Naive B cell (primary cell): Measurements from ENCODE around the gene LANCL3. TPM values are rescaled to one million over a fixed set of nuclear protein-coding genes. Genes with fewer than 3 reads are reported as not detected.
"Not testable (repeated sequence)": the region's sequence is repeated elsewhere in the genome, so short reads cannot be mapped to it uniquely, and the experiment has no call there.

Source experiments
- ATAC-seq, 2 donors: fragments of 150-1000 bp; cut with Tn5 transposase; 2 replicates each; pipeline ENCODE4 v1.10.0; 2021; ENCODE audit warnings: low read depth in 2 of 2, mild to moderate bottlenecking in 2 of 2, moderate library complexity in 2 of 2
- DNase-seq: peaks from one replicate; pipeline ENCODE4 v3.0.0; 2022
- H3K27ac Mint-ChIP-seq, 6 donors: one replicate each; pipeline ENCODE4 v1.8.0; 2020 to 2022; ENCODE audit warnings: mild to moderate bottlenecking in 6 of 6, mixed read lengths in 6 of 6, moderate library complexity in 5 of 6, inconsistent platforms in 2 of 6
- H3K27me3 Mint-ChIP-seq, 3 donors: one replicate each; pipeline ENCODE4 v1.8.0; 2021 to 2022; ENCODE audit warnings: mixed read lengths in 3 of 3, mild to moderate bottlenecking in 1 of 3
- H3K36me3 Mint-ChIP-seq, 2 donors: one replicate each; pipeline ENCODE4 v1.8.0; 2020 to 2022; ENCODE audit warnings: mixed read lengths in 2 of 2, inconsistent platforms in 1 of 2, mild to moderate bottlenecking in 1 of 2
- H3K4me1 Mint-ChIP-seq, 3 donors: one replicate each; pipeline ENCODE4 v1.8.0; 2020 to 2022; ENCODE audit warnings: mixed read lengths in 3 of 3, inconsistent platforms in 1 of 3, mild to moderate bottlenecking in 1 of 3, moderate library complexity in 1 of 3
- H3K4me3 Mint-ChIP-seq, 8 donors: one replicate each; pipeline ENCODE4 v1.8.0; 2020 to 2022; ENCODE audit warnings: mild to moderate bottlenecking in 8 of 8, mixed read lengths in 8 of 8, moderate library complexity in 8 of 8, inconsistent platforms in 2 of 8
- H3K9me3 Mint-ChIP-seq, 7 donors: one replicate each; pipeline ENCODE4 v1.8.0; 2020 to 2022; ENCODE audit warnings: mixed read lengths in 7 of 7, mild to moderate bottlenecking in 5 of 7, inconsistent platforms in 2 of 7, moderate library complexity in 1 of 7
- polyA plus RNA-seq, 6 donors: library from polyadenylated mRNA; unstranded; fragments of 300-500 nt; fragmentation: Illumina TruSeq; gene quantifications; one replicate each; pipeline ENCODE4 v1.2.3, GENCODE V29; 2021; ENCODE audit warnings: low read depth in 6 of 6

LANCL3 gene
- polyA plus RNA-seq, 6 donors from 2014 or later = 0.03 to 0.19 TPM; not detected in 4

DNA sequence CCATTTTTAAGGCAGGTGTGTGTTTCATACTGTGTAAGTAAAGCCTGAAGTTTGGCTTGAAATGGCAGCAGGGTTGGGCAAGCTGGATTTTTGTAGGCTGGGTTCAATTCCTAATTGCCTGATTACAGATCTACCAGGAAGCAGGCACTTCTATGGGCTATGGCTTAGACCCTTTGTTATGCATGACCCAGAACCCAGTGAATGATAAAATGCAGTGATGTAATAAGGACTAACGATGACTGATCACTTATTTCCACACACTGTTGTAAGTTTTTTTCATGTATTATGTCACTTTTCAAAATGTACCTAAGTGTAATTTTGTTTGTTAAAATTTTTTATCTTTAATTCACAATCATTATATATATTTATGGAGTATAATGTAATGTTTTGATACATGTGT lies 8.6 kb downstream of the LANCL3 start:
- Mint-ChIP-seq H3K9me3 (peaks cover 0 to 13% (median 3%) of the 10 kb centered on the region in 7 donors), H3K27me3 (peaks cover 0 to 12% (median 5%) of the 10 kb centered on the region in 3 donors)

DNA sequence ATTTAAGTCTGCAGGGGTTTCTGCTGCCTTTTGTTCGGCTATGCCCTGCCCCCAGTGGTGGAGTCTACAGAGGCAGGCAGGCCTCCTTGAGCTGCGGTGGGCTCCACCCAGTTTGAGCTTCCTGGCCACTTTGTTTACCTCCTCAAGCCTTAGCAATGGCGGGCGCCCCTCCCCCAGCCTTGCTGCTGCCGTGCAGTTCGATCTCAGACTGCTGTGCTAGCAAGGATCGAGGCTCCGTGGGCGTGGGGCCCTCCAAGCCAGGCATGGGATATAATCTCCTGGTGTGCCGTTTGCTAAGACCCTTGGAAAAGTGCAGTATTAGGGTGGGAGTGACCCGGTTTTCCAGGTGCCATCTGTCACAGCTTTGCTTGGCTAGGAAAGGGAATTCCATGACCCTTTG lies 15.9 kb downstream of the LANCL3 start:
- H3K27ac Mint-ChIP-seq, H3K4me3 Mint-ChIP-seq, H3K4me1 Mint-ChIP-seq, ATAC-seq, DNase-seq, H3K36me3 Mint-ChIP-seq: not testable (repeated sequence)
- H3K27me3 Mint-ChIP-seq = peaks cover 0 to 22% (median 6%) of the 10 kb centered on the region in 3 donors
- H3K9me3 Mint-ChIP-seq = peaks cover 0 to 14% (median 3%) of the 10 kb centered on the region in 7 donors

More for the DNA sequence above, 8.6 kb downstream of the LANCL3 start:
- H3K36me3 Mint-ChIP-seq = no peaks in the 10 kb centered on the region
- ATAC-seq = no peak
- no peaks in the 10 kb centered on the region for H3K4me1 Mint-ChIP-seq
- DNase-seq = no peak
- H3K4me3 Mint-ChIP-seq = no peak overlapping the region
- no peak overlapping the region for H3K27ac Mint-ChIP-seq

DNA sequence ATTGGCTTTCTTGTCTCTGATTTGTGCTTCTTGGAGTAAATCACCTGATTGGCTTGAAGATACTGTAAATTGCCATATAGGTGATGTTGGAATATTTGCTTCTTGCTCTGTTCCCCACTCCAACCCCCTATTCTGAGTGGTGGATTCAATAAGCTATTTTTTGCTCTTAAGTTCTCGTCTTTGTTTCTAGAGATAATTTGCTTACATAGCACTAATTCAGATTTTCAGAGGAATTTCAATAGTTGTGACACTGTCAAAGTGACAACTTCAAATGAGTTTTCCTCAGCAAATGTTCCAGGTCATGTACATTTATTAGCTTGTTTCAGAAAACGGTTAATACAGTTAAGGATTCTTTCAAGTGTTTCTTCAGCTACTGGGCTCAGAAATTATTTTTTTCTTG lies 18.6 kb downstream of the LANCL3 start:
- ATAC-seq (no peak), DNase-seq (no peak)
- H3K9me3 Mint-ChIP-seq = peaks cover 0 to 4% (median 0%) of the 10 kb centered on the region in 7 donors
- H3K27ac Mint-ChIP-seq = no peak overlapping the region
- no peaks in the 10 kb centered on the region for H3K36me3 Mint-ChIP-seq
- H3K27me3 Mint-ChIP-seq = peaks cover 0 to 22% (median 6%) of the 10 kb centered on the region in 3 donors
- H3K4me1 Mint-ChIP-seq = no peaks in the 10 kb centered on the region
- H3K4me3 Mint-ChIP-seq = no peak overlapping the region

DNA sequence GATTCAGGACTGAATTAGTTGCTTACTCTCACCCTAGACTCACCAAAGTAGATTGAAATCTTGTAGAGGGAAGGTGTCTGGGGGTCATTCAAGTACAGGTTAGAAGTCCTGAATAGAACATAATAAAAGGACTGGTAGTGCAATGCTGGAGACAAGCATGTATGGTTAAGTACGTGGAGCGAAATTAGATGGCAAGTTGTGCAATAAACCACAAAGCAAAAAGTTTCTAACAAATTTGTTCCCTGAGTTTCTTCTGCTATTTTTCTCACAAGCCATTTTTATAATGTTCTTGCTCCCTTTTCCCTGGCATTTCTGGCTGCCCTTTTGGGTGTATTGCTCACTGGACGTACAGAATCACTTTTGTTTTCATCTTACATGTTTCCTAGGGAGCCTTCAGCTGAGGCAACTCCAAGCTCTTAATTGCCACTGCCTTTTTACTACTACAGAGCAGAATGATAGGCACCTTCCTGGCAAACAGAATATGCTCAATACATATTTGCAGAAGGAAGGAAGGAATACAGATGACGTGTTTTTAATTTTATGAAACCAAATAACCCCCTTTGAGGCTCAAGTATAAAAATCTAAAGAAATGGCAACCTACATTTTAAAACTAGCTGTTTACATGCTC lies 23.4 kb downstream of the LANCL3 start:
- ATAC-seq (no peak), DNase-seq (no peak)
- Mint-ChIP-seq H3K9me3 (peaks cover 0 to 2% (median 0%) of the 10 kb centered on the region in 7 donors), H3K27me3 (peaks cover 0 to 22% (median 0%) of the 10 kb centered on the region in 3 donors), H3K4me1 (no peaks in the 10 kb centered on the region), H3K36me3 (no peaks in the 10 kb centered on the region), H3K4me3 (no peak overlapping the region), H3K27ac (no peak overlapping the region)

DNA sequence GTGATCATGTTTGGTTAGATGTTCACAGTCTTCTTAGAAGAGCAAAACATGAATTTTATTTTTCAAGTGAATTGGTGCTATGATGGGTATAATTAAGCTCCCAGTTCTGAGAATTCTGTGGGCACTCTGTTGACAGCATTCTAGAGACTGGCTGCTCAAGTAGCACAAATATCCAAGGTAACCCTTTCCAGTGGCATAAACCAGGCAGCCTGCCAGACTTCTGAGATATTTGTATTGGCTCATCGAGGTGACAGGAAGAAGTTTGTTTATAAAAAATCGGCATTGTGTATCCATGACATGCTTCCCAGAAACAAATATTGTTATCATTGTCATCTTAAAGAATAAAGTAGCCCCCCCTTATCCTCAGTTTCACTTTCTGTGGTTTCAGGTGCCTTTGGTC lies 28.3 kb downstream of the LANCL3 start:
- Mint-ChIP-seq H3K27me3 (peaks cover 5 to 38% (median 9%) of the 10 kb centered on the region in 3 donors), H3K36me3 (no peaks in the 10 kb centered on the region), H3K9me3 (peaks cover 0 to 5% (median 0%) of the 10 kb centered on the region in 7 donors), H3K4me1 (no peaks in the 10 kb centered on the region), H3K27ac (no peak overlapping the region), H3K4me3 (no peak overlapping the region)
- DNase-seq (no peak), ATAC-seq (no peak)

DNA sequence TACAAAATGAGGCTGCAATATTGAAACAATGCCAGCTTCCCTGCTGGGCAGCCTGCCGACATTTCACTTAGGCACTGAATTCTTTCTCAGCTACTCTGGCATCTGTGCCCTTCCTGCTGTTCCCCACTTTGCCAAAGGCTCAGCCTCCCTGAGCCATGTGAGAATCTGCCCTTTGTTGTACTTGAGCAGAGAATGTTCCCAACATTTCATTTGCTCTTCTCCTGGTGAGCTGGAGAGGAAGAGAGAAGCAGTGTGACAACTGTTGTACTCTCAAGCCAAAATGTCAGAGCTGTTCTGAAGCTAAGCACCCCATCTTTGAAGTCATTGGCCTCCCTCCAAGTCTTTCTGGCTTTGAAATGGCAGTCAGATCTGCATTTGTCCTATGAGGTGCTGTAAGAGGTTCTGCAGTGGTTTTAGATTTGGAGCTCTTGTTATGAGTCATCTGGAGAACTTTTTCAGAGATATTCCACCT lies 32.5 kb downstream of the LANCL3 start:
- ATAC-seq (no peak), DNase-seq (no peak)
- H3K4me3 Mint-ChIP-seq = no peak overlapping the region
- H3K27me3 Mint-ChIP-seq = peaks cover 5 to 50% (median 13%) of the 10 kb centered on the region in 3 donors
- no peaks in the 10 kb centered on the region for H3K36me3 Mint-ChIP-seq
- no peak overlapping the region for H3K27ac Mint-ChIP-seq
- H3K4me1 Mint-ChIP-seq = no peaks in the 10 kb centered on the region
- peaks cover 0 to 3% (median 0%) of the 10 kb centered on the region in 7 donors for H3K9me3 Mint-ChIP-seq

DNA sequence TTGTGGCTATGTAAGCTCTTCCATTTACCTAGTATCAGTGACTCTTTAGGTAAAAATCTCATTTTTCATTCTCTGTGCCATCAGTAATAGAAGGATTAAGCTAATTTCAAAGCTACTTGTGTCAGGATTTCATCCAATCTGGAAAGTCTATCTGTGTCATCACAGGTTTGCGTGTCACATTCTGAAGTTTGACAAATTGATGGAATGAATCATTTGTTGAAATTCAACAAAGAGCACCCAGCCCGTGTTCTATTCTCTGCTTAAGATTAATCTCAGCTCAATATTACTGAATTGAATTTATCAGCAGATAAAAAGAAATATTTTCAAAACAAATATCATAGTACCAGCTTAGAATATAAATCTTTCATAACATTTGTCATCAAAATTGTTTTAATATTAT lies 35.8 kb downstream of the LANCL3 start:
- Mint-ChIP-seq H3K36me3 (no peaks in the 10 kb centered on the region), H3K27ac (no peak overlapping the region), H3K4me3 (no peak overlapping the region), H3K9me3 (peaks cover 0 to 4% (median 0%) of the 10 kb centered on the region in 7 donors), H3K4me1 (no peaks in the 10 kb centered on the region), H3K27me3 (peaks cover 5 to 37% (median 13%) of the 10 kb centered on the region in 3 donors)
- DNase-seq (no peak), ATAC-seq (no peak)

DNA sequence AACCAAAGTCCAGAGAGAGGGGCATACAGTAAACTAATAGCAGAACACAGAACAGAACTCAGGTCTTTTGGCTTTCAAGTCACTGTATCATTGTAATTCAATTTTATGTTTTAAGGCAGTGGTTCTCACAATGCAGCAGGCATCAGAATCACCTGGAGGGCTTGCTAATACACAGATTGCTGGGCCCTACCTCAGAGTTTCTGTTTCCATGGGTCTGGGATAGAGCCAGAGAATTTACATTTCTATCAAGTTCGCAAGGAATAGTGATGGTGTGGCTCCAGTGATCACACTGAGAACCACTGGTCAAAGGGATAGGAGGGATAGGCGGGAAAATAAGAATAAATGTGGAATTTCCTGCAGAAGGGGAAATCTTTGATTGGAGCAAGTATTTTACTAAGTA lies 36.7 kb downstream of the LANCL3 start:
- no peaks in the 10 kb centered on the region for H3K36me3 Mint-ChIP-seq
- peaks cover 0 to 4% (median 0%) of the 10 kb centered on the region in 7 donors for H3K9me3 Mint-ChIP-seq
- no peak for DNase-seq
- no peak overlapping the region for H3K27ac Mint-ChIP-seq
- H3K4me1 Mint-ChIP-seq = no peaks in the 10 kb centered on the region
- no peak overlapping the region for H3K4me3 Mint-ChIP-seq
- ATAC-seq = no peak
- H3K27me3 Mint-ChIP-seq = peaks cover 0 to 31% (median 13%) of the 10 kb centered on the region in 3 donors

DNA sequence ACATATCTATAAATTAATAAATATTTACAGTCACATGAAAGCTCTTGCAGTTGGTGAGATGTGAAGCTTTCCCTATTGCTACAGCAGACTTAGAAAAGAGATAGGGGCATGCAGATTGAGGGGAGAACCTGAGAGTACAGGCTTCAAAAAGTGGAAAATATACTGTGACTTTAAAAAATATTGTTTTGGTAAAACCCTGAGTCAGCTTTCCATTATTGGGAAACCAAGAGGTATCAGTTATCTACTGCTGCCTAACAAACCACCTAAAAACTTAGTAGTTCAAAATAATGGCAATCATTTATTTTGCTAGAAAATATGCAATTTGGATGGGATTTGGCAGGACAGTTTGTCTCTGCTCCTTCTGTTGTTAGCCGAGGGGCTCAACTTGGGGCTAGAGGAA lies 38.3 kb downstream of the LANCL3 start:
- no peak overlapping the region for H3K4me3 Mint-ChIP-seq
- H3K27ac Mint-ChIP-seq = no peak overlapping the region
- peaks cover 0 to 4% (median 0%) of the 10 kb centered on the region in 7 donors for H3K9me3 Mint-ChIP-seq
- H3K4me1 Mint-ChIP-seq = no peaks in the 10 kb centered on the region
- ATAC-seq = no peak
- peaks cover 0 to 26% (median 4%) of the 10 kb centered on the region in 3 donors for H3K27me3 Mint-ChIP-seq
- H3K36me3 Mint-ChIP-seq = no peaks in the 10 kb centered on the region
- no peak for DNase-seq

DNA sequence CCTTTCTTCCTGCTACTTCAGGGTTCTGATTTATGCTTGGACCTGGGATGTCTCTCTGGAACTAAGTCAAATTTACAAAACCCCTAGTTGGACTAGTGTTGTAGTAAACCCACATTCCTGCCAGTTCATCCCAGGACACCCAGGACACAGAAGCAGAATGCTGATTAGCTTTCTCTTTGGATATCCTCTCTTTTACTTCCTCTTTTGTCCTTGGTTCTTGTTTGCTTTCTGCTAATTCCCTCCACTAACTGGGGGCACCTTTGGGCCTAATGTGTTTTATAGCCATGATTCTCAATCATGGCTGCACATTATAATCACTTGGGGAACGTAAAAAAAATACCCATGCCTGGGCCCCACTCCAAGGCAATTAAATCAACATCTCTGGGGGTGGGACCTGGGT lies 42.5 kb downstream of the LANCL3 start:
- Mint-ChIP-seq H3K27me3 (peaks cover 0 to 11% (median 0%) of the 10 kb centered on the region in 3 donors), H3K4me3 (no peak overlapping the region), H3K36me3 (no peaks in the 10 kb centered on the region), H3K4me1 (no peaks in the 10 kb centered on the region), H3K9me3 (peaks cover 0 to 4% (median 0%) of the 10 kb centered on the region in 7 donors), H3K27ac (no peak overlapping the region)
- ATAC-seq (no peak), DNase-seq (no peak)

DNA sequence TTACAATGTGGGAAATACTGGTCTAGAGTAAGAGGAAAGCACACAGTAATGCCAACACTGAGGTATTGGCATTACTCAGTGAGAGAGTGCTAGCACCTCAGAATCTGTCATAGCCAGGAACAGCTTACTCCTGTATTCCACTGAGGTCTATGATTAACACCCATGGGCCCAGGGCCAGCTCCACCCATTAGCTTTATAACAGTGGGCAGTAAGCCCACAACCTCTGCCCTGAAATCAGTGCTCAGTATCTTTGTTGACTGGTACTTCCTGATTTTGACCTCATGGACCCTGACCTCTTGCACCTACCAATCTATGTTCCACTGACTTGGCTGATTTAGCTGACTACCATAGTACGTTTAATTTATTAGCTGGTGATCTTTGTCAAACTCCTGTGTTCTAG lies 56.1 kb downstream of the LANCL3 start:
- Mint-ChIP-seq H3K9me3 (peaks cover 0 to 7% (median 0%) of the 10 kb centered on the region in 7 donors), H3K27ac (no peak overlapping the region), H3K4me3 (no peak overlapping the region), H3K27me3 (peaks cover 0 to 25% (median 0%) of the 10 kb centered on the region in 3 donors), H3K4me1 (no peaks in the 10 kb centered on the region), H3K36me3 (no peaks in the 10 kb centered on the region)
- ATAC-seq (no peak), DNase-seq (no peak)

DNA sequence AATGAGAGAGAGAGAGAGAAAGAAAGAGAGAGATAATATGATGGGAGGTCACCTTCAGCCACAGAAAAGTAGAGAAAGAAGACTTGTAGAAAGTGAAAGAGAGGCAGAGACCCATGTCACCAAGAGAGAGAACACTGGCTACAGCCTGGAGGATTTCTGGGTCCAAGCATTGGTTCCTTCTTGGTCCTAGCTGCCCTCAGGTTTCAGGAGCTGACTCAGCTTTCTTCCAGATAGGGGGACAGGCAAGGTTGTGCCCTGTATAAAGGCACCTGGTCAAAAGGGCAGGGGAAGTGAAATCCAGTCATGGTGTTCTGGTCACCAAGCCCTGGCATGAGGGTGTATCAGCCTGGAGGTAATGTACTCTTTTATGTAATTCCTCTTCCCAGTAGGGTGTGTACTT lies 66.6 kb downstream of the LANCL3 start:
- H3K36me3 Mint-ChIP-seq = no peaks in the 10 kb centered on the region
- ATAC-seq (no peak), DNase-seq (no peak)
- H3K27ac Mint-ChIP-seq = no peak overlapping the region
- peaks cover 0 to 9% (median 6%) of the 10 kb centered on the region in 7 donors for H3K9me3 Mint-ChIP-seq
- H3K4me3 Mint-ChIP-seq = no peak overlapping the region
- H3K27me3 Mint-ChIP-seq = peaks cover 0 to 16% (median 4%) of the 10 kb centered on the region in 3 donors
- H3K4me1 Mint-ChIP-seq = no peaks in the 10 kb centered on the region

DNA sequence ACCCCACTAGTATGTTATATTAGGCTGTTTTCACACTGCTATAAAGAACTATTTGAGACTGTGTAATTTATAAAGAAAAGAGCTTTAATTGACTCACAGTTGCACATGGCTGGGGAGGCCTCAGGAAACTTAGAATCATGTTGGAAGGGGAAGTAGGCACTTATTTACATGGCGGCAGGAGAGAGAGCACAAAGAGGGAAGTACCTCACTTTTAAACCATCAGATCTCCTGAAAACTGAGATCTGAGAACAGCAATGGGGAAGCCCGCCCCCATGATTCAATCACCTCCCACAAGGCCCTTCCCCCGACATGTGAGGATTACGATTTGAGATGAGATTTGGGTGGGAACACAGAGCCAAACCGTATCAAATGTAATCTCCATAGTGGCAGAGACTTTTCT lies 68.7 kb downstream of the LANCL3 start:
- H3K36me3 Mint-ChIP-seq = no peaks in the 10 kb centered on the region
- peaks cover 0 to 16% (median 4%) of the 10 kb centered on the region in 3 donors for H3K27me3 Mint-ChIP-seq
- H3K4me3 Mint-ChIP-seq = no peak overlapping the region
- DNase-seq = no peak
- H3K4me1 Mint-ChIP-seq = no peaks in the 10 kb centered on the region
- H3K27ac Mint-ChIP-seq = peak overlapping the region in 1 of 6 donors; percentile 31
- H3K9me3 Mint-ChIP-seq = peaks cover 0 to 5% (median 0%) of the 10 kb centered on the region in 7 donors
- no peak for ATAC-seq

DNA sequence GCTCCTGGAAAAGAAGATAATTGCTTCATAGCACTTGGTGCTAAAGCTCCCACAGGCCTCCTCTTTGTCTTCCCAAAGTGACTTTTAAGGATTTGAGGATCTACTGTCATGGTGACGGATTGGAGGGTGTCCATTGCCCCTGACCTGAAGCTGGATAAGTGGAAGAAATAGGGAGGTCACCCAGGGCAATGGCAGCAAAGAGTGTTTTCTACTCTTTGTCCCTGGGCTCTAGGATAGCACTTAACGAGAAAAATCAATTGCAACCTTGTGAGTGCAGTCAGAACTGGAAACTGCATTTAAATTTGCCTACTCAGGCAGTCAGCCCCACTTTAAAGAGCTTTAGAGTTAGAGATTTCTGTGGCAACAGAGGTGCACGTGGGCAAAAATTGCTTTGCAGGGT lies 70.4 kb downstream of the LANCL3 start:
- no peaks in the 10 kb centered on the region for H3K4me1 Mint-ChIP-seq
- peaks cover 0 to 5% (median 0%) of the 10 kb centered on the region in 7 donors for H3K9me3 Mint-ChIP-seq
- ATAC-seq = no peak
- H3K27ac Mint-ChIP-seq = no peak overlapping the region
- H3K4me3 Mint-ChIP-seq = no peak overlapping the region
- no peak for DNase-seq
- no peaks in the 10 kb centered on the region for H3K36me3 Mint-ChIP-seq
- H3K27me3 Mint-ChIP-seq = peaks cover 0 to 16% (median 4%) of the 10 kb centered on the region in 3 donors
